GM18507 (cell line): ENCODE measurements around the gene LRRC42.
A peak's percentile ranks its signal among the peaks of the same experiment; 100 is the strongest.

ENCODE experiments used
- DNase-seq: peaks from one replicate; pipeline ENCODE4 v3.0.0; 2011; ENCODE audit warnings: low read depth; ENCODE audit not compliant: insufficient read length; ENCODE audit errors: extremely low spot score
- FAIRE-seq: peaks from 2 replicates; lab custom pipeline; 2011; peaks lifted over from hg19 to GRCh38; lab: Jason Lieb, UNC

LRRC42 gene

DNA sequence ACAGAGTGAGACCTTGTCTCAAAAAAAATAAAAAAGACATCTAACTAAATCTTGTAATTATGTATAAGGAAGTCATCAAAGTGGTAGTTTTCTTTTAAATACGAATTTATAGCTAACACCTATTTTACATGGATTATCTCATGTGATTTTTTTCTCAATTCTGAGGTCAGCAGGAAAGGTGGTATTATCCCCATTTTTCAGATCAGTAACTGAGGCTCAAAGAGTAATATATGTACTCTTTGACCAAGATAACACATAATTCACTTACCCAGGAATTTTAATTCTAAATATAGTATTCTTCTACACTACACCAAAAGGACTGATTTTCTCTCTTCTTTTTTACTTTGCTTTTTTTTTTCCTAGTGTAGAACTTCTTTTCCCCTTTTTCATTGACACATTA, 9.7 kb upstream of the LRRC42 start:
- FAIRE-seq (no peak), DNase-seq (no peak)

- no peak for DNase-seq
- FAIRE-seq, result no peak
Measured at GRCh38 chr1:53938136-53938830, 7.9 kb upstream of the LRRC42 start.

GRCh38 chr1:53942127-53942957, 3.8 kb upstream of the LRRC42 start:
- DNase-seq, result no peak
- no peak for FAIRE-seq

- no peak for FAIRE-seq
- DNase-seq, result no peak
Measured at GRCh38 chr1:53943090-53943489, 3.1 kb upstream of the LRRC42 start.

DNA sequence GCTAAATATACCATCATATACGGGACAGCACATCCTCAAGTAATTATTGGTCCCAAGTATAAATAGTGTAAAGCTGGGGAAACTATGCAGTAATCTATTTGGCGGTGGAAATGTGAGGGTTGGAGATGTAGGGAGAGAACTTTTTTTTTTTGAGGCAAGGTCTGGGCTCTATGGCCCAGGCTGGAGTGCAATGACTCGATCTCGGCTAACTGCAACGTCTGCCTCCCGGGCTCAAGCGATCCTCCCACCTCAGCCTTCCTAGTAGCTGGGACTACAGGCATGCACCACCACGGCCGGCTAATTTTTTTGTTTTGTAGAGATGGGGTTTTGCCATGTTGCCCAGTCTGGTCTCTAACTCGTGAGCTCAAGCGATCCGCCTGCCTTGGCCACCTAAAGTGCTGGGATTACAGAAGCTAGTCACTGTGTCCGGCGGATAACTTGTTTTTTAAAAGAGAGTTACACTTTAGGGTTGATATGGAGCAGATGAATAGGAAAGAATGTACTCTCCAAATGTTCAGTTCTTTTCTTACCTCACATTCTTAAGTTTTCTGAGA, 2.6 kb upstream of the LRRC42 start:
- no peak for DNase-seq
- FAIRE-seq, result no peak

GRCh38 chr1:53944469-53945182, 1.5 kb upstream of the LRRC42 start:
- no peak for DNase-seq
- FAIRE-seq, result peak; percentile 33

GRCh38 chr1:53945183-53945432, 1.0 kb upstream of the LRRC42 start:
- DNase-seq (no peak), FAIRE-seq (no peak)

GRCh38 chr1:53945433-53946251, 508 bp upstream of the LRRC42 start, which contains the start of gene IFT25:
TSS of gene IFT25 (minus strand) at chr1:53945699. CDS start at chr1:53940082, 5,617 bp downstream.
- DNase-seq, result peak; percentile 88
- FAIRE-seq, result peak; percentile 83

GRCh38 chr1:53947172-53947907, 1.2 kb downstream of the LRRC42 start:
- no peak for FAIRE-seq
- no peak for DNase-seq

- DNase-seq (no peak), FAIRE-seq (no peak)
Measured at GRCh38 chr1:53948291-53948690, 2.1 kb downstream of the LRRC42 start.

GRCh38 chr1:53949023-53949990, 3.2 kb downstream of the LRRC42 start:
- FAIRE-seq (no peak), DNase-seq (no peak)

DNA sequence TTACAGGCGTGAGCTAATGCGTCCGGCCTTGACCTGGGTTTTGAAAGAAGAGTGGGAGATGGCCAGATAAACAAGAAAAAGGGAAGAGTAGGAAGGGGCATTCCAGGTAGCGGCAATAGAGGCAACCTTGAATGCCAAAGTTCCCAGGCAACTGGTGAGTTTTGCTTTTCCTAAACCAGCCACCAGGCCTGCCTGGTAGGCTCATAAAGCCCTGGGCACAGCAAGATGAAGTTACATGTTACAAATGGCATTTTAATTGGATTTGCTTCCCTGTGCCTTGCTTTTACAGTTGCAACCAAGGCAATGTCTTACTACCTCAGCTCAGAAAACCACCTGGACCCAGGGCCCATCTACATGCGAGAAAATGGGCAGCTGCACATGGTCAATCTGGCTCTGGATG, 5.5 kb downstream of the LRRC42 start:
- FAIRE-seq, result no peak
- DNase-seq, result no peak

- FAIRE-seq, result no peak
- DNase-seq, result no peak
Measured at GRCh38 chr1:53954128-53954527, 8.0 kb downstream of the LRRC42 start.

- FAIRE-seq, result no peak
Measured at GRCh38 chr1:53956308-53957168, 10.4 kb downstream of the LRRC42 start.

DNA sequence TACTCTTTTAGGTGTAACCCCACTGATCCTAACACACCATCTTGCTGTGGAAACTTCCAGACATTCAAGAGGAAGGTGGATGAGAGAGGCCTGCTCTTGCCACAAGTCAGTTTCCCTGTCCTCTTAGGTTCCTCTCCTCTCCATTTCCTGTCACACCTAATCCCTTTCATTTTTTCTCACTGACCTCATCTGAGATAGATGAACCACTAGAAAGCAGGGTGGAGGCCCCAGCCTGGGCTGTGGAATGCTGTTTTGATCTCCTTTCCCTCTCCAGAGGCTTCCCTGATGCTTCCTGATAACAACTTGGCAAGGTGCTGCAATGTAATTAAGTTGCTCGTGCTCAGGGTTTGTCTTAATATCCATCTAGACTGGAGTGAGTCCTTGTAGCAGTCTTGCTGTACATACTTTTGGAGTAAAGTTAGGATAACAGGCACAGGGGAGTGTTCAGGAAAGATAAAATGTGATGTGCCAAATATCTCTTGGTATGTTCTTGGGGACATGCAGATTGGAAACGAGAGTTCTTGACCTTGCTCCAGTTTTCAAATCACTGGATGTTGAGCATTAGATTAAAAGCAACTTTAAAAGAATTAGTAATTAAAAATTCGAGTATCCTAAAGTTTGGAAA, 11.2 kb downstream of the LRRC42 start:
- FAIRE-seq (no peak), DNase-seq (no peak)

More at GRCh38 chr1:53956308-53957168, 10.4 kb downstream of the LRRC42 start:
- DNase-seq, result no peak

GRCh38 chr1:53959664-53960250, 13.6 kb downstream of the LRRC42 start:
- DNase-seq (peak; percentile 25), FAIRE-seq (peak; percentile 59)
